HG02642 (cell line): ENCODE measurements around the gene NLRC5.

ENCODE experiments used
- ATAC-seq: cut with Tn5 transposase; IDR thresholded peaks from one replicate; pipeline ENCODE4 v1.9.1; 2021; ENCODE audit warnings: mild to moderate bottlenecking; ENCODE audit not compliant: unreplicated experiment, poor library complexity

The NLRC5 gene

DNA sequence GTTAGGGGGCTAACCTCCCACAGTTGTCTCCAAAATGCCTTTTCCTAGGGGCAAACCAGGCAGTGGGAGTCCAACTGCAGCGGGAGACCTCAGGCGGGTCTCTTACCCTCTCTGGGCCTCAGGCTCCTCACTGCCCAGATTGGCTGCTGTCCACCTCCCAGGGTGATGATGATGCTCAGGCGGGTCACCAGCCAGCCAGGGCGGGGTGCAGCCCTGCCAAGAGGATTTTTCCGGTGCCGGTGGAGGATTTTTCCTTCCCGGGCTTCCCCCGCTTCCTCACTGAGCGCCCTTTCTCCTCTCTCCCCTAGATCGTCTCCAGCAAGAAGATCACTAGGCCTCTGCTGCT, 125.8 kb downstream of the NLRC5 start:
- ATAC-seq: no peak

DNA sequence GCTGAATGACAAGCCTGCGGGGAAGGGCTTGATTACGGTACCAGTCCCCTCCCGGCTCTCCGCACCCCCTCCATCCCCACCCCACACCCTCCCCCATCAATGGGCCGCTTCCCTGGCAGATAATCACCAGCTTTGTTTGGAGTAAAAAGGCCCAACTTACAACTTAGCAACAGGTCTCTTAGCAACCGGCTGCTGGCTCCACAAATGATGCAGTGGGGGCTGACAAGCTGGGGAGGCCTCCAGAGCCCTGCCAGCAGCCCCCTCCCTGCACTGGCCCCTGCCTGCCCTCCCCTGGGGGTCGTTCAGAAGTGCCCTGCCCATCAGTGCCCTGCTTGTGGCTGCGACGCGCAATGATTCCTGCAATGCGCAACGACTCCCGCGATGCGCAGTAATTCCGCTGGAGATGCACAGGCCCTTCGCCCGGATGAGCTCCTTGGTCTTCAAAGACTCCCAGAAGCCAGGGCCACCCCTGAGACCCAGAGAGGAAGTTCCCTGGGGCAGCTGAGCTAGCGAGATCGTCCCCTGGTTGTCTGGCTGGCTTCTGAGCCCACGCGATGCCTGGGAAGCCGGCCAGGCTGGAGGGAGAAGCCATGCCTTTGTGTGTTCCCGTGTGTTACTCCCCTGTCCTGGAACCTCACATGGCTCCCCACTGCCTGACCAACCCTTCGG, 126.3 kb downstream of the NLRC5 start:
- ATAC-seq: no peak

DNA sequence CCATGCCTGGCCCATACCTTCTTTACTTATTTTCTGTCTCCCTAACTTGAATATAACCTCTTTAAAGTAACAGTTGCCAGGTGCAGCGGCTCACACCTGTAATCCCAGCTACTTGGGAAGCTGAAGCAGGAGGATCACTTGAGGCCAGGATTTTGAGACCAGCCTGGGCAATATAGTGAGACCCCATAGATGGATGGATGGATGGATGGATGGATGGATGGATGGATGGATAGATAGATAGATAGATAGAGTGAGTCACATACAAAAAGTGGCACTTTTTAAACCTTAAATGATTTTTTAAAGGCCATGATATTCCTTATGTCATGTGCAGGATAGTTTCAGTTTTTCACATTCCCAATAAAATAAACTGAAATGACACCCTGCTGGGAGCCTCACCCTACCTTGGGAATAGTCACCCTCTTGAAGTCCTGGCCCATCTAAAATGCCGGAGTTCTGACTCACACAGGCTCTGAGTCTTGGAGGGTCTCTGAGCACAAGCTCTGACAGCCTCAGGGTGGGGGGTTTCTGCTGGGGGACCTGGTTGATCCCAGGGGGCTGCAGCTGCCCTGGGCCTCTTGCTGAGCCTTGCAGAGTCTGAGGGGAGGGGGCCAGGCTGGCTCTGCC, 129.2 kb downstream of the NLRC5 start:
- ATAC-seq: no peak

DNA sequence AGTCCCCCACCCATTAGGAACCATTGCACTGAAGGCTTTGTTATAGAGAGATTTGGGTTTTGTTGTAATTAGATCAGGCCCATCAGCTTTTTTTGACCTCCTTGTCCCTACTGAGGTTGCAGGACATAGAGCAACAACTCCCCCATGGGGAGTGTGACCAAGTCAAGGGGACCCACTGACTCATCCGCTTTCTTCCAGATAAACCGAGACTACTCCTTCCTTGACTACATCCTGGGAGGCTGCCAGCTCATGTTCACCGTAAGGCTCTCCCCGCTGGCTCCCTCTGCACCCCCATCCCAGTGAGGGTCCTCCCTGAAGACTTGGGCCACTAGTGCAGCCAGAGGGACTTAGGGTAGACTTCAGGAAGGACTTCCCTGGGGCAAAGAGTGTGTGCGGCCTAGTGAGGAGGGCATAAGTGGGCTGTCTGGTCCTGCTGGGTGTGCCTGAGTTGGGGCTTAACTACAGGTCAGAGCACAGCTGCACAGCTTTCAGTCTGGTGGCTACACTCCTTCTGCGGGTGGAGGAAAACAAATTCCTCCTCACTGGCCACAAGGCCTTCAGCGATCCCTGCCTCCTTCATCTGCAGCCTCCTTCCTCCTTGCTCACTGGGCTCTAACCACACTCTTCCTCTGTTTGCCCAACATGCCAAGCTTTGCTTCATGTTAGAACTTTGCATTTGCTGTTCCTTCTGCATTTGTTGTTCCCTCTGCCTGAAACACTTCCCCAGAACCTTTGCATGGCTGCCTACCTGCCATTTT, 134.0 kb downstream of the NLRC5 start:
- no peak for ATAC-seq

DNA sequence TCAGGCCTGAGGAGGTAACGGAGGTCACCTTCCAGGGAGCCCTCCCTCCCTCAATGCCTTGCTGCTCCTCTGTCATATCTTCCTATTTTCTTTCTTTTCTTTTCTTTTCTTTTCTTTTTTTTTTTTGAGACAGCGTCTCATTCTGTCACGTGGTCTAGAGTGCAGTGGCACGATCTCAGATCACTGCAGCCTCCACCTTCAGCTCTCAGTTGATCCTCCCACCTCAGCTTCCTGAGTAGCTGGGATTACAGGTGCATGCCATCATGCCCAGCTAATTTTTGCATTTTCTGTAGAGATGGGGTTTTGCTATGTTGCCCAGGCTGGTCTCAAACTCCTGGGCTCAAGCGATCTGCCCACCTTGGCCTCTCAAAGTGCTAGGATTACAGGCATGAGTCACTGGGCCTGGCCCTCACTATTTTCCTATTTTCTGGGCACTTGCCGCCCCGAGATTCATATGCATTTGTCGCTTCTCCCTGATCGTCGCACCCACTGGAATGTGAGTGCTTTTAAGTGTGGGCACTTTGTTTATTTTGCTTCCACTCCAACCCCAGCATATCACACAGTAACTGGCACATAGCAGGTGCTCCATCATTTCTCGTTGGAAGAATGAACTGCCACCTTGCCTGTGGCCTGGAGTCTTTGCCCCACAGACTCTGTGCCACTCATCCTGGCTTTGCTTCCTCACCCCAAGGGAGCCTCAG, 134.8 kb downstream of the NLRC5 start:
- no peak for ATAC-seq

DNA sequence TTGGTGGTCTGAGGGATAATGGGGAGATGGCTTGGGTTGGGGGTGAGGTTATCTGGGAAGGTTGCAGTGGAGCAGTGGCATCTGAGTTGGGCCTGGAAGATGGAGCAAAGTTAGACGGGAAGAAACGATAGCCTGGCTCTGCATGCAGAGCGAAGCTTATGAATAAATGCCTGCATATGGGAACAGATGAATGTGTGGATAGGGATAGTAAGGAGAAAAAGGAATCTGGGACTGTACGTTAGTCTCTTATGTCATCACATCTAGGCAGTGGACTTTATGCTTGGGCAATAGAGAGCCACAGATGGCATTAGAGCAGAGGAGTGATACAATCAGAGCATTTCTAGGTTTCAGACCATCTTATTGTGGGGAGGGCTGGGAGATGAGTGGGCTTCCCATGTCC, 136.0 kb downstream of the NLRC5 start:
- ATAC-seq: no peak

DNA sequence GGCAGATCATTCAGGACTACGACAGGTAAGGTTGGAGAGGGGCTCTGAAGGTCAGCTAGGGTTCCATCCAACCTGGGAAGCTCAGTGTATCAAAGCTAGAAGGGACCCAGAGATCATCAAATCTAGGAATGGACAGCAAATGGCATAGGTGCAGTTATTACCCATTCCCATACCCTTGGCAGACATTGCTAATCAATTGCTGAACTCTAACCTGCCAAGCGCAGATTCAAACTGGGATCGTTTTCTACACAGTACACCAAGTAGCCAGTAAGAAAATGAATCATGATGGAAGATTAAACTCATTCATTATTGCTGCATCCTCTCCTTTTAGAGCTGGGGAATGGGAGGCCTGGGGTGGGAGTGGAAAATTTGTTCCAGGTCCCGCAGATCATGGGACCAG, 136.6 kb downstream of the NLRC5 start:
- ATAC-seq: no peak

DNA sequence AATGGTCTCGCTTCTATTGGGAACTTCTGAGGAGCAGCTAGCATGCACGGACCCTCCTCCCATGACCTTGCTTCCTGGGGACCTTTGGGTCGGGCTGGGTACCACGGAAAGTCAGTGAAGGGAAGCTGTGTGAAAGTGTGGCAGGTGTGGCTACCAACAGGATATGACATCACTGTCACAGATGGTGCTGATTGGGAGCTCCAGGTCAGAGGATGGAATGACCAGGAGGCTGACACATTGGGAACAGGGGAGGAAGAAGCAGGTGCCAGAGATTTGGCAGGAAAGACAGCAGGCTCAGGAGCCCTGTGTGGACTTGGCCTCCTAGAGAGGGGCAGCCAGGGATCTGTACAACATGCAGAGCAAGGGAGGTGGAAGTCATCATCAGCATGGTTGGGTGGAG, 137.1 kb downstream of the NLRC5 start:
- no peak for ATAC-seq

DNA sequence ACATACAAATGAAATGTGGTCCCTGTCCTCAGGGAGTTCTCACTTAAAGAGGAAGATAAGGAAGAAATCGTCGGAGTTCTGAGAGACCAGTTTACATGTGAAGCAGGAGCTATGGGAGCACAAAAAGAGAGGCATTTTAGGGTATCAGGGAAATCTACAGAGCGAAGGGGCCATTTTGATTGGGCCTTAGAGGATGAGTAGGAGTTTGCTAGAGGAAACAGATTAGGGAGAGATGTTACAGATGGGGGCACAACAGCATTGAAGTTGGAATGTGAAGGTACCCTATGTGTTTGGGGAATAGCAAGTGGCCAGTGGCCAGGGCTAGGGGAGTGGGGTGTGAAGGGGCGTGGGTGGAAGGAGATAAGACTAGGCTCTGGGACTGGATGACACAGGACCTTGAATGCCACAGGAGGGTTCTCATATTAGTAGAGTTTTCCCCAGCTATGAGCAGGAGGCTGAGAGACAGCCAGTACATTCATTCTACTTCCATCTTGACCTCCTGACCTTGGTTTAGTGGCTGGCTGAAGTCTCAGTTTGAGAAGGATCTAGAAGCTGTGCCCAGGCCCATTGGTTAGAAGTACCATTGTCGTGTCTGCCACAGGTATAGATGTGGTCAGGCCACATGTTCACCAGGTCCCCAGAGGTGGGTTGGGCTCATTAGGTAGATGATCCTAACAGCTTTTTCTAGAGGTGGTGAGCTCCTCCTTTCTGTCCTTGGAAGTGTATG, 137.8 kb downstream of the NLRC5 start:
- ATAC-seq: peak; percentile 42

DNA sequence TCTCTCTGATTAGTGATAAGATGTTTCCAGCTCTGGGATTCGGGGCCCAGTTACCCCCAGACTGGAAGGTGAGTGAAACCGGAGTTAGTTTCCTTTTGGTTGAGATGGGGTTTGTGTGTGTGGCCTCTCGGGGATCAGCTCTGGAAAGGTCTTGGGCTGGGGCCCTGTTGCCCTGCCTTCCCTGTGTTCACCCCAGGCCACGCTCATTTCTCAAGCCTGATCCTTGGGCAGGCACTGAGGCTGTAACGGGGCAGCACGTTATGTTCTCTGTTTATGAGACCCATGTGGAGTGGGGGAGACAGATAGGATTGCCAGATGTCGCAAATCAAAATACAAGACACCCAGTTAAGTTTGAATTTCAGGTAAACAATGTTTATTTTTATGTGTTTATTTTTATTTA, 138.5 kb downstream of the NLRC5 start:
- ATAC-seq: peak; percentile 6

DNA sequence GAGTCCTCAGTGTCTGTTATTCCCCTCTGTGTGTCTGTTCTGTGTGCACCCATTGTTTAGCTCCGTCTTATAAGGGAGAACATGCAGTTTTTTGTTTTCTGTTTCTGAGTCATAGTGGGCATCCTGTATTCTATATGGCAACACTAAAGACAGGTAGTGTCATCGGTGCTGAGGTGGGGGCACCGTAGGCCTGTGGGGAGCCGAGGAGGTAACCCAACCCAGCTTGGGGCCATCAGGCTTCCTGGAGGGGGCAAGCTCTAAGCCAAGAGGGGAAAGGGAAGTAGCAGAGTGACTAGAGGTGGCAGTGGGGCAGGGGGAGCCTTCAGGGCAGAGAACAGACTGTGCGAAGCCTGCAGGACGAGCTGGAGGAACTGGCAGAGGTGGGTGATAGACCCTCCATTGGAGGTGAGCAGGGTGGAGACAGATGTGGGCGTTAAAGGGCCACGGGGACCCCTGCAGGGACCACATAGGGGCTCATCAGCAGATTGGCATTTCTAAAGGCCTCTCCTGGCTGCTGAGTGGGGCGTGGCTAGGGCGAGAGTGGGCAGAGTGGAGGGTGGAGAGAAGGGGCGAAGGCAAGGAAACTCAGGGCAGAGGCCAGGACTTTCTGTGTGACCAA, 139.5 kb downstream of the NLRC5 start:
- ATAC-seq: no peak

DNA sequence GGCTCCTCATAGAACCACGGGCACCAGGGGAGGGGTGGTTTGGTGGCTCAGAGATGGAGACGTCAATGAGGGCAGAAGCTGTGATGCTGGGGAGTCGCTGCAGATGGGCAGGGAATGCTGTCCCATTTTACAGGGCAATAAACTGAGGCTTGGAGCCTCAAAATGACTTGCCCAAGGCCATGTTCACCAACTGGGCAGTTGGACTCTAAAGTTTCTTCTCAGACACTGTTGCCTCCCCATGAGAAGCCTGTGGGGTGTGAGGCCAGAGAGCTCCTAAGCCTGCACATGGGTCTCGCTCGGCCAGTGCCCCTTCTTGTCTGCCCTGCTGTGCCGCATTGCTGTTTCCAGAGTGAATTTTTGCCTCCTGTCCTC, 141.6 kb downstream of the NLRC5 start:
- no peak for ATAC-seq

DNA sequence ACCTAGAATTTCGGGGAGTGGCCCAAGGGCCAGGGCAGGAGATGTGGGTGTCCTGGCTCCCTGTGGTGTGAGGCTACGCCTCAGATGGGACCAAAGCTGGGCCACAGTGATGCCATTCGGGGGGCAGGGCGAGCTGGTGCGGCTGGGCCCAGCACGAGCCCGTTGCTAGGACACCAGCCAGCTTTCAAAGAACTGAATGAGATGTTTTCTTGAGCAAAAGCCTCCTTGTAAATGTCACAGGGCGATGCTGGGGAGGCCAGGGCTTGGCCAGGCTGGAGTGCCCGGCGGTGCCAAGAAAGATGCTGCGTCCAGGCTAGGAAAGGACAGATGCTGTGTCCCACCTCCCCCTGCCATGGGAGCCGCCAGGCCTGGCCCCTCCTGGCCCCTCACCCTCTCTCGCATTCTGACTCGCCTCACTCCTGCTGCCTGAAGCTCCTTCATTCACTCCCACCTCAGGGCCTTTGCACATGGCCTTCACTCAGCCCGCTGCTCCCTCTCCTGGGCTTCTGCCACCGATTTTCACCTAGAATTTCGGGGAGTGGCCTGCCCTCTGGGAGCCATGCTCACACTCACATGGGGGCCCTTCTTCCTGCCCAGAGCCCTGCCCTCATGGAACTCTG, 142.1 kb downstream of the NLRC5 start:
- no peak for ATAC-seq

DNA sequence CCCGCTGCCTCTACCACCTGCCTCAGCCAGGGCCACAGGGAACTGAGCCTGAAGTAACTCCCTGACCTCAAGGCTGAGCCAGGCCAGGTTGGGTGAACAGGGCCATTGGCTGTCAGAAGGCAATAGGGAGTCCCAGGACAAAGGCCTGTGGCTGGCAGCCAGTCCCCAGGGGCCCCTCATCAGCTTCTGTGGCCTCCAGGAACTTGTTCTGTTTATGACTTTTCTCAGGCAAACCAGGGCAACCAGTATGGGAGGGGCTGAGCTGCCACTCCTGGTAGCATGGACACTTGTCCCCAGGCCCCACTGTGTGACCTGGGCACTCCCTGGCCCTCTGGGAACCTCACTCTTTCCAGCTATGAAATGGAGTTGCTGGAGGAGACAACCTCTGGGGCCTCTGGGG, 143.1 kb downstream of the NLRC5 start:
- ATAC-seq: no peak

DNA sequence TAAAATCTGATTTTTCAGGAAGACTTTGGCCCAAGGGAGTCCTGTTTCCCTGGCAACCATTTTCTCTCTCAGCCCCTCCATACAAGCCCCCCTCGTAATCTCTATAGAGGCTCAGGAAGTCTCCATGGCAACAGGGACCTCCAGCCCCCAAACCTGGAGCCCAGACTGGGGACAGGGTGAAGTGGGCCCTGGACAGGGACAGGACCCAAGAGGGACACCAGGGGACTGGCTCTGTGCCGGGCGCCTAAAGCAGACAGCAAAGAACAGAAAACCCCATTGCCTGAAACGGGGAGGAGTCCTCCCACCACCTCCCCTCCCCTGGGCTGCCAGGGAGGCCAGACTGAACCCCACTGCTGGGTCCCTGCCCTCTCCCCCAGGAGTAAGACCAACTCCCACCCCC, 143.7 kb downstream of the NLRC5 start:
- no peak for ATAC-seq
